Dedifferentiated amniotic fluid mesenchymal stem cell (primary cell): ENCODE data around the gene BTBD2.

Experiments
- DNase-seq: peaks from one replicate; pipeline ENCODE4 v3.0.0-alpha.2; 2016; ENCODE audit errors: extremely low spot score

The BTBD2 gene

DNA sequence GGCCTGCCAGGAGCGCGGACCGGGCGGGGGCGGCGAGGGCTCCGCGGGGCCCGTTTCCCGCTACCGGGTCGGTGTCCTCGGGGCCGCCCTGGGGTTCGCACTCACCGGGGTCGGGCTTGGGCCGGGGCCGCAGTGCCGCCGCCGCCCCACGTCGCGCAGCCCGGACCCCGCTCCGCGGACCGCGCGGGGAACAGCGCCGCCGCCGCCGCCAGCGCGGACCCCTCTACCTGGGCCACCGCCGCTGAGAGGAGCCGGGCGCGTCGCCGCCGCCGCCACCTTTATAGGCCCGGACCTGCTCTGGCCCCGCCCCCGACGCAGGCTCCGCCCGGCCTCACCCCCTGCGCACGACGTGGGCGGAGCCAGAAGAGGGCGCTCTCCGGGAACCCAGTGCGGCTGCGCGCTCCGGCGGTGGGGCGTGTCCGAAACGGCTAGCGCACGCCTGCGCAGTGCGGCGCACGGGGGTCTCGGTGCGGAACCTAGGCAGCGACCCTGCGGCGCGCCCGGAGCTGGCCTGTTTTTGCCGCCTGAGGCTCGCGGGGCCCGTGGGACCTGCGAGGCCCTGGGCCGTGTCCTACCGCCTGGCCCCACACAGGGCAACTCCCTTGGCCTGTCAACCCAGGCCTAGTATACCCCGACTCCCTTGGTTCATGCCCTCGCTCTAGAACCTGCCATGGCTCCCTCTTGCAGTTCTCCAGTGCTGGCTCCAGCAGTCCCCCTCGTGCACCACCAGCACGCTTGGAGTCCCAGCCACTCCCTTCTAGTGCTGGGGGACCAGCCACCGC lies 35.7 kb upstream of the BTBD2 start, which contains the start of gene MKNK2:
Gene MKNK2, minus strand, starts transcription at position 254 of the 782 bp plus-strand sequence. CDS start 393 bp downstream, outside the sequence.
- DNase-seq: peak; percentile 80

DNA sequence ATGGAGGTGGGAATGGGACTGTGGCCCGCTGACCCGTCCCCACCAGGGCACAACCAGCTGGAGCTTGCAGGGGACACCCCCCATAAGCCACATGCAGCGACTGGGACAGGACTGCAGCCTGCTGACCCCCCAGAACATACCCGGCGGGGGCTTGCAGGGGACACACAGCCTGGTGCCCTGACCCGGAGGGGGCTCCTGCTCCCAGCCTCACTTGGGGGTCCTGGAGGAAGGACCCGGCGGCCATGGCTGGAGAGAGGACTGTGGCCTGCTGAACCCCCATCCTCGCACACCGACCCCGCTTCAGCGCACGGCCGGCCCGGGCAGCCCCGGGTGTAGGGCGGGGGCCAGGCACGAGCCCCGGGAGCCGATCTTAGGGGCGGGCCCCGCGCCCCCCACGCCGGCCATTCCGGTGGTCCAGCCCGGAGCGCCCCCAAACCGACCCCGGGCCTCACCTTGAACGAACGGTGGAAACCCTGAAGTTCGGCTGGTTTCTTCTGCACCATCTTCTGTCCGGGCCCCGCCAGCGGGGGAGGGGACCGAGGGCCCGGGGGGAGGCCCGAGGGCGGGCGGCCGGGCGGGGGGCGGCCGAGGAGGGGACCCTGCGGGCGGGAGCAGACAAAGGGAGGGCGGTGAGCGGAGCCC lies 35.0 kb upstream of the BTBD2 start:
- no peak for DNase-seq

DNA sequence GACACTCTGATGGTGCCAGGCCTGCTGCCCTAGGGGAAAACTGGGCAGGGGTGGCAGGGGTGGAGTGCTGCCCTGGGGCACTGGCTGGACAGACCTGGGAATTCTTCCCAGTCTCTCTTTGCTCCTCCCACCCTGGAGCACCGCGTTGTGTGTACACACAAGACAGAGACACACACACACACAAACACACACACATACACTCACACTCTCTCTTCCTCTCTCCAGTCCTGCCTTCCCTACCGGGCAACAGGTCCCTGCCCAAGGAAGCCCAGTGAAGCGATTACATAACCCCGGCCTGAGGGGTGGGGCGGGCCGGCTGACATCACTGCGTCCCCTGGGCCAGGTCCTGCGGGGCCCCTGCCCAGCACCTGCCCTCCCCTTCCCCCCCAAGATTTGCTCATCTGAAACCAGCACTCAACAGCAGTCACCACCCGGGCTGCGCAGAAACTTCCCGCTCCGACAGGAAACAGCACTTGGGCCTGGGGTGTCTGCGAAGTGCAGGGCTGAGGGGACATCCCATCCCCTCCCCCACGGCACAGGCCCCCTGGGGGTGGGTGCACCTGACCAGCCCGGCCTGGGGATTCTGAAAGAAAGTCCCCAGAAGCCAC lies 34.3 kb upstream of the BTBD2 start:
- DNase-seq: peak; percentile 43

DNA sequence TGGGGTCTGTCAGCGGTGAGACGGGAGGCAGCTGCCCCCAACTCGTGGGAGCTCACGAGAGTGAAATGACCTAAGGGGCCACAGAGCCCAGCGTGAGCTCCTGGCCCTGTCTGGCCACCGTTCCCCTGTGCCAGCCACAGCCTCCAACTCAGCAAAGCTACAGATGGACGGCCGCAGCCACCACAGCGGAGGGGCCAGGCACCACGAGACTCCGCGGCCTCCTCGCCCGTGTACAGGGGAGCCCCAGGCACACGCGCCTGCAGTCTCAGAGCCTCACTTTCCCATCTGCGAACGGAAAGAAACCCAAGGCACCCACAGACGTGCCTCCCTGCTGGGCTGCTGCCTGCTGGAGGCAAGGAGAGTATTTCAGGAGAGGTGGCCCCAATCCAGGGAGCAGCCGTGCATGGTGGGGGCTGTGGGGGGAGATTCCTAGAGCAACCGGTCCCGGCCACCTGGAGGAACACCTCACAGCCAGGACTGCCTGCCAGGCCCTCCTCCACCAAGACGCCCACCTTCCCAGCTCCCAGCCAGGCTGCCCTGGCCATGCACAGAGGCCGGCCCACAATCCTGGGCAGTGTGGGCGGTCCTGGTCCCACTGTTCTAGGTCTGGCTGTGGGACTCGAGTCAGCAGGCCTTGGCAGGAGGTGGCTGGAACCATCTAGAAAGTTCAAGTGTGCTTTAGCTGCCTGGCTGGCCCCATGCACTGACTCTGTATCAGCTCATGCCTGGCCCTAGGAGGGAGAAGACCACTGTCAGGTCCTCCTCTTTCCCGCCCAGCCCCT lies 33.6 kb upstream of the BTBD2 start:
- DNase-seq: no peak

DNA sequence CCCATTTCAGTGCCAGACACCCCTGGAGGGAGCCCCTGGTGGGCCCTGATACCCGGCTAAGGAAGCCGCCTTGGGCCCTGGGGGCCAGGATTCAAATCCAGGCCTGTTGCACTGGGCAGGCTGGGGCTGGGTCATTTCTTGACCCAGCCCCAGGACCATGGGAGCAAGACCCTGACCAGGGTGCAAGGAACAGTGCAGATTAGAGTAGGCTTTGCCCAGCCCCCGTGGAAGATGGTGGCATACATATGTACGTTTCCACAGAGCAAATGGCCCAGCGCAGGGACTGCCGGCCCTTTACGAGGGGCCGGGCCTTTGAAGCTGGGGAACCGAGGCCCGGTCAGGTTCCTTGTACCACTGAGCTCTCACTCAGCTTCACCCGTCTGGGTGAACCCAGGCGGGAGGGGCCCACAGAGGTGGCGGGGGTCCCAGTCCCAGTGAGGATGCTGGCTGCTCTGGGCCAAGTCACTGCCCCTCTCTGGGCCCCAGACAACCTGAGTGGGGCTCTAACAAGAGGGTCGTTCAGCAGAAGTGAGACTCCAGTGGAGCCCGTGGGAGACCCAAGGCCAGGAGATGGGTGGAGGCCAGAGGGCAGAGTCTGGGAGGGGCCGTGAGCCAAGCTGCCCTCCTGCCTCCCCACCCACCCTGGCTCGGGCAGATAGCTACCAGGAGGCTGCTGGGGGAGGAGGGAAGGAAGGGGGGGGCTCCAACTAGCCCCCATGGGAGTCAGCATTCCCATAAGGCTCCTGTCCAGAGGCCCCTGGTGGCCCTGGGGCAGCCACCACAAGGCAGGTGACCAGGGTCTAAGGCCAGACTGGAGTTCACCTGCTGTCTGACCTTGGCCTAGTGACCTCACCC lies 32.8 kb upstream of the BTBD2 start:
- no peak for DNase-seq

DNA sequence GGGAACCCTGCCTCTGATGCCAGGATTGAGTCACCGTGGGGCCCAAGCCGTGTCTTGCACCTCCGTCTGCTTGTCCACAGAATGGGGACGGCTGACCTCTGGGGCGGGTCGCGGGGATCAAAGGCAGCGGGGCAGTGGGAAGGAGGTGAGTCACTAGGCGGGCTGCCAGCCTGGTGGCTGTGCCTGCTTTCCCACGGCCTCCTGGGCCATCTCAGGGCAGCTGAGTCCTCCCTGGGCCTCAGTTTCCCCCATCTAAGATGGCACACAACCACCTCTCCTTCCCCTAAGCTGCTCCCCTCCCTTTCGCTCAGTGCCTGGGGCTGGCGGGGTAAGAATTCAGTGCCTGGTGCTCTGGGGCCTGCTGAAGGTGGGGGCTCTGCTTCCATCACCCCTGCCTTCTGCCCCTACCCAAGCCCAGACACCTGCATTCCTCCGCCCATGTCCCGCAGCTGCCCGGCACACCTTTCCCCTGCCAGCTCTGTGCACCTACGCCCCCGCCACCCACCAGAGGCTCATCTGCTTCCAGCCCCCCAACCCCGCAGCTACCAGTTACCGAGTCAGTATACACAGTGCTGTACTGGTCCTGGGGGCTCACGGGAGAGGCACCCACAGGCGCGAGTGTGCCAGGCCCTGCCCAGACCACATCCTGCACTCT lies 32.1 kb upstream of the BTBD2 start:
- no peak for DNase-seq

DNA sequence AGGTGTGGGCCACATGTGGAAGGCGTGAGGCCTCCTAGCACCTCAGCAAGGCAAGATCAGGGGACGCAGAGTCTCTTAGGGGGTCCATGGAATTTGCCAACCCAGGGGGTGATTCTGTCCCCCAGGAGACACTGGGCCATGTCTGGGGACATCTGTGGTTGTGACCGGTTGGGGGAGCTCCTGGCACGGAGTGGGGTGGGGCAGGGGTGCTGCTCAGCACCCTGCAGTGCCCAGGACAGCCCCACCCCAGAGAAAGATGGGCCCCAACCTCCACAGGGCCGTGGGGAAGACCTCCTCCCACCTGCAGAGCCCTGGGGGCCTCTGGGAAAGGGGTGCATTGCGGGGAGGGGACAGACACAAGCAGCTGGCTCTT lies 31.5 kb upstream of the BTBD2 start:
- no peak for DNase-seq

DNA sequence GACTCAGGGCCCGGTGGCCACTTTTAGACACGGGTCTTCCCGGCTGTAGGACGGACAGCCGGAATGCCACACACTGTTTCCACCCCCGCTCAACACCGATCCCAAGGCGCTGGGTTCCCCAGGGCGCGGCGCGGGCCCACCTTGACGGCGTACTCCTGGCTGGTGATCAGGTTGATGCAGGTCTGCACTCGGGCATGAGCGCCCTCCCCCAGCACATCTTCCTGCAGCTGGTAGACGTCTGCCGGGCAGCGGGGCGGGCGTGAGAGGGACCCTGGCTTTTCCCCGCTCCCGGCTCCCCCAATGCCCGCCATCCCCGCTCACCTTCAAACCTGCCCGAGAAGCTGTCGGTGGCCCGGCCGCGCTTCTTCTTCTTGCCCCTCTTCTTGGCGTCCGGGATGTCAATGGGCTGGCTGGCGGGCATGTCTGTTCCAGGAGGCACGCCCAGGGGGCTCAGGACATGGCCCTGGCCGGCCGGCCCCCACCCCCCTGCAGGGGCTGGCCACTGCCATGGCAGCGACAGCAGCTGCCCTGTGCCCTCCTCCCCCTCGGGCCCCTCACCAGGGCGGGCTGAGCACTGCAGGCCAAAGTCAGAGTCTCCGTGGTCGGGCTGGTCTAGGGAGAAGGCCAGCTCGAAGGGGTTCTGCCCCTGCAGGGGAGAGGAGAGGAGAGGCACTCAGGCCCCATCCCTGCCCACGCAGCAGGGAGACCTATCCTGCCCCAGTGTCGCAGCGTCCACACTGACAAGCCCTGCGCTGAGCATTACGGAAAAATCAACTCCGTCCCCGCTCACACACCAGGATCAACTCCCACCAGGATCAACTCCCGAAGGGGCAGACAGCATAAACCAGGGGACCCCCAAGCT lies 30.8 kb upstream of the BTBD2 start:
- DNase-seq: no peak

DNA sequence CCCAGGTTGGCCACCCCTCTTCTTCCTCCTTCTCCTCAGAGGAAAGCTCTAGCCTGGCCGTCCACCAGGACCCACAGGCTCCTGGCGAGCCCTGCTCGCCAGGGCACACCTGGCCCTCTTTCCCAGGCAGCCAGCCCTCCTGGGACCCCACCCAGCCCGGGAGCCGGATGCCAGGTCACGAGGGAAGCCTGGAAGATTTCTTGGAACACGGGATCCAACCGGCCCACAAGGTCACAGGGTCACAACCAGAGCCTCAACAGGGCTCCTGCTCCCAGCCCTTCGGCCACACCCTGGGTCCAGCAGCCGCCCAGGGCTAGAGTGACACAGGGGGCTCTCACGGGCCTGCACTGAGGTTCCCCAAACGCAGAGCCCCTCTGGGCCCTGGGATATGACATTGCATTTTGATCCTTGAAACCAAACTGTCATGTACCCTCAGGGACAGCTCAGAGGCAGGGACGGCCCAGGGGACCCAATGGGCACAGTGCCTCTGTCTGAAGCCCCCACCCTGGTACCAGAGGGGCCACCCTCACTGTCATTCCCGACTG lies 30.1 kb upstream of the BTBD2 start:
- no peak for DNase-seq

DNA sequence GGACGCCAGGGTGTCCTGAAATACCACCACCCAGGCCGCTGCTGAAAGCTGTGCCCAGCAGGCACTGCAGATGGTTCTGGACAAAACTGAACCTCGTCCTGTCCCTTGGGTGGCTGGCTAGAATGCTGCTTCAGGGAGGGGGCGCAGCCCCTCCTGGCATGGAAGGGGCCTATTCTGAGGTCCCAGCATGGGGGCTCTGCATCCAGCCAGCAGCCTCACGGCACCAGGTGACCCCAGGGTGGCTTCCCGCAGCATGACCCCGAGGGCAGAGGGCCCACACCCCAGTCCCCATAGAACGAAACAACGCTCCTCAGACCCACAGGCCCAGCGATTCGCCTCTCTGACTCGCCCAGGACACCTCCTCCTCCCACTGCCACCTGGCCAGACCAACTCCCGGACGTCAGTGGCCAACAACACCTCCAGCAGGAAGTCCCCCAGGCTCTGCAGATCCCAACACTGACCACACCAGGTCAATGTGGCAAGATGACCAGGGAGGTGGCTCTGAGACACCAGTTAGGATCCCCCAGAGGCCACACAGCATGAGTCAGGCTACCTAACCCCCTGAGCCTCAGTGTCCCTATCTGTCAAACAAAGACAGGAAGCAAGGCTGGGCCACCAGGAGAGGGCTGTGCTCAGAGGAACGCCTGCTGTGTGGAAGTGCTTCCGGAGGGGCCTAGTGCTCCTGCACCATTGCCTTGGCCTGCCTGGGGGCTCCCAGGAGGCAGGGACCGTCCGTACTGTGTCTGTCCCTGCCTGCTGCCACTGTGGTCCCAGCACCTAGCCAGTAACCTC lies 29.4 kb upstream of the BTBD2 start:
- DNase-seq: no peak

DNA sequence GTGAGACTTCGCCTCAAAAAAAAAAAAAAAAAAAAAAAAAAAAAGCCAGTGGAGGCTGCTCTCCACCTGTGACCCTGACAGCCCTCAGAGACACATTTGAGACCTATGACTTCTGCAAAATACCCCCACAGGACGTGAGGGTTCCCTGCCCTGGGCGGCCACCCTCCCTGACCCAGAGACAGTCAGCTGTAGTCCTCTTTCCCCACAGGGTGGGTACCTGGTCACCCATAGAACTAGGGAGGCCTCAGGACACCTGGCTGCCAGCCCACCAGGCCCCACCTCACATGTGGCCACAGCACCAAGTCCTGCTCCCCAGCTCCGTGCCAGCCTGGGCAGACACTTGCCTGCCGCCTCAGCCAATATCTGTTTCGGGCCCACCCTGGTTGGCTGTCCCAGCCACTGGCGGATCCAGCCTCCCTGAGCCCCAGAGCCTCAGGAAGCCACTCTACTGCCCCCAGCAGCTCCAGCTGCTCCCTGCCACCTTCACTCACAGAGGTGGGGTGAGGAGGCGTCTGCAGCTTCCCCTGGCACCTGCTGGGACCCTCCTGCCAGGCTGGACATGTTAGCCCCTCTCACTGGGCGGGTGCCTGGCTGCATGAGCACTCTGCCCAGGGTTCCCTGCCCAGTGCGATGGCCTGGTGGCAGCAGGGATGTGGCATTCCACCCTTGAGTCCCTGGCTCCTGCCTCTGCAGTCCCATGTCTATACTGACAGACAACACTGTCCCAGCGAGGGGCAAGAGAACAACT lies 28.6 kb upstream of the BTBD2 start:
- DNase-seq: no peak

DNA sequence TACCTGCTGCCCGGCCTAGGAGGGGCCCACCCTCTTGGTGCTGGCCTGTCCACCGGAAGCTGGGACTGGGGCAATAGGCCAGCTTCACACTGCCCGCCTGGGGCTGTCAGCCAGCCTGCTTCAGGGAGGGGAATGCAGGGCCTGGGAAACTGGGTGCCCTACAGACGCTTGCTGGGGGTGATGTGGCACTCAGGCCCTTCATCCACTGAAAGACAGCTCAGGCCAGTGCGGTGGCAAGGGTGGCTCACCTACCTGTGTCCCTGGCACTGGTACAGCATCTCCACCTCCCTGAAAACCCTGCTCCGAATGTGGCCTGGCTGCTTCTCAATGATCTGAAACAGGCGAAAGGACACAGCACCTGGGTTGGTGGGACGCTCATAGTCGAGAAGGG lies 27.7 kb upstream of the BTBD2 start:
- no peak for DNase-seq

DNA sequence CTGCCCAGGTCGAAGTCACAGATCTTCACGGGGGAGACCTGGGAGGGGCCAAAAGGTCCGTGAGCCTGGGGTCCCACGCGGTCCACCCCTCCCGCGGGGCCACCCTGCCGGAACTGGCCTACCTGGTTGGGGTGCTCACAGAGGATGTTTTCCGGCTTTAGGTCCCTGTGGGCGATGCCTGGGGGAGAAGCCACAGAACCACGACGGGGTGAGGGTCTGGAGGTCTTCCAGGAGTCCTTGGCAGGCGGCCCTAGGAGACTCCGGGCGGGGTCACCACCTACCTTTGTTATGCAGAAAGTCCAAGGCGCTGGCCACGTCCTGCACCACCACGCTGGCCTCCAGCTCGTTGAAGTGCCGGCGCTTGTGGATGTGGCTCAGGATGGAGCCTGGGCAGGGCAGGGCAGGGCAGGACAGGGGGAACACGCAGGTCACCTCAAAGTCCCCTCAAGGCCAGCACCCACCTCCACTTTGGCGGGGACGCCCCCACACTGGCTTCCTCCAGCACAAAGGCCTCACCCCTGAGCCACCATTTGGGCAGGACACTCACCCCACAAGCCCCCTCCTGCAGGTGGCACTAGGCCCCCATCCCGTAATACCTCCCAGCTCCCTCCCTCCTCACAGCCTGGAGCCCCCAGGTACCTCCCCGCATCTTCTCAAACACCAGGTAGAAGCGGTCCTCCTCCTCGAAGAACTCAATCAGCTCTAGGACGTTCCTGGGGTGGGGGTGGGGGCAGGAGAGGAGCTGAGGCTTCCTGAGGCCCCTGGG lies 27.2 kb upstream of the BTBD2 start:
- DNase-seq: no peak

DNA sequence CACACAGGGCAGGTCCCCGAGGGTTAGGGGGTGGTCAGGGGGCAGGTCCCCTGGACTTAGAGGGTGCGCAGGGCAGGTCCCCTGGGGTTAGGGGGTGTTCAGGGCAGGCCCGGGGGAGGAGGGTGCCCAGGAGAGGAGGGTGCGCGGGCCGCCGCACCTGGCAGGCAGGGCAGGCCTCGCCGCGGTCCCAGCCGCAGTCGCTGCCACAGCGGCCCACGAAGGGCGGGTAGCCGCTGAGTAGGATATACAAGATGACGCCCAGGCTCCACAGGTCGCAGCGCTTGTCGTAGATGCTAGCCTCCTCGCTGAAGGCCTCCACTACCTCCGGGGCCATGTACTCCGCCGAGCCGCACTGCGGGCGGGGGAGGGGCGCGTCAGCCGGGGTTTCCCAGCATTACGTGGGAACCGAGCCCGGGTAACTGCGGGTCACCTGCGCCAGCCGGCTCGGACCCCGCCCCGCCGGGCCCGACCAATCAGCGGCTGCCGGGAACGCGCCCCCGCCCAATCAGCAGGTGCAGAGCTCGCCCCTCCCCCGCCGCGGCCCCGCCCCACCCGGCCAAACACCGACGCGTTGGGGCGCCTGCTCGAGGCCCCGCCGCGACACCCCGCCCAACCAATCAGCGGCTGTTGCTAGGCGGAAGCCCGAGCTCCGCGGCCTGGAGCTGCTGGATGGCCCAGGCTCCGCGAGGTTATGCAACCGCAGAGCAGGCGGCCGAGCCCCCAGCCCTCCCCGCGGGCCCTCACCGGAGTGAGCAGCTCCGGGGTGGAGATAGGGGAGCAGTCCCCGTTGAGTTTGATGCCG lies 26.4 kb upstream of the BTBD2 start:
- peak; percentile 26 for DNase-seq

DNA sequence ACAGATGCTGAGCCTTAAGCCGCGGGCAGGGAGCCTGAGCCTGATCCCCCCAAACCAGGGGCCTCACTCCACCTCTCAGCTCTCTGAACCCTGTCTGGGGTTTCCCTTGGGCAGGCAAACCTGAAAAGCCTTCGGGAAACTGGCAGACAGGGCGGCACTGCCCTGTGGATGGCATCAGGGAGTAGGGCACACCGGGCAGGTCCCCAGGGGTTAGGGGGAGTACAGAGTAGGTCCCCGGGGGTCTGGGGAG lies 25.8 kb upstream of the BTBD2 start:
- DNase-seq: no peak

DNA sequence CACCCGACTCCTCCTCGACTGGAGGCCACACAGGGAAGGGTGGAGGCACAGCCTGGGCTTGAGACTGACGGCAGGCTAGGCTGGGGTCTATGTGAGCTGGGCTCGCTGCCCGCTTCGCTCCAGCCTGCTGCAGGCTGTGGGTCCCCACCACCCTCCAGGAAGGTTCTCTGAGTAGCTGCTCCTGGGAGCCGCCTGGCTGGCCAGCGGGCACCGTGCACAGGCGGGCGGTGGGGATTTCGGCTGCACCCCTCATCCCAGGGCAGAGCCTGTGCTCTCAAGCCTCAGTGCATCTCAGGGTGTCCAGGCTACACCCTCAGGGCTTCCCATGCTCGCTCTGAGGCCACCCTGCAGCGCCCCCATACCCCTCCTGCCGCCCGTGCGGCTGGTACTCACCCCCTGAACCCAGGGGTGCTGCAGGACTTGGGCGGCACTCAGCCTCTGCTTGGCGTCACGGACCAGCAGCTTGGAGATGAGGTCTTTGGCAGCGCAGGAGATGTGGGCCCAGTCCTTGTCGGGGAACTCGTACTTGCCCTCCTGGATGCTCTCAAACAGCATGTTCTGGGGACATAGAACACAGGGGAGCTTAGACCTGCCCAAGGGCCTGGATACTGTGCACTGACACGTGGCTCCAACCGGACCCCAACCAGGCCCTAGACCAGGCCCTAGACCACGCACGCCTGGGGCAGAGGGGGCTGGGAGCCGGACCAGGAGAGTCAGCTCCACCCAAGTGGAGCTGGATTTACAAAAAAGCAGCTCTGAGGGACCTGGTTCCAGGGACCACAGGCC lies 25.3 kb upstream of the BTBD2 start:
- DNase-seq: no peak
